GM18858 (cell line): ENCODE results near the gene NRDC.

Source experiments
- ATAC-seq: cut with Tn5 transposase; IDR thresholded peaks from one replicate; pipeline ENCODE4 v1.9.1; 2021; ENCODE audit not compliant: unreplicated experiment

NRDC gene, protein sequence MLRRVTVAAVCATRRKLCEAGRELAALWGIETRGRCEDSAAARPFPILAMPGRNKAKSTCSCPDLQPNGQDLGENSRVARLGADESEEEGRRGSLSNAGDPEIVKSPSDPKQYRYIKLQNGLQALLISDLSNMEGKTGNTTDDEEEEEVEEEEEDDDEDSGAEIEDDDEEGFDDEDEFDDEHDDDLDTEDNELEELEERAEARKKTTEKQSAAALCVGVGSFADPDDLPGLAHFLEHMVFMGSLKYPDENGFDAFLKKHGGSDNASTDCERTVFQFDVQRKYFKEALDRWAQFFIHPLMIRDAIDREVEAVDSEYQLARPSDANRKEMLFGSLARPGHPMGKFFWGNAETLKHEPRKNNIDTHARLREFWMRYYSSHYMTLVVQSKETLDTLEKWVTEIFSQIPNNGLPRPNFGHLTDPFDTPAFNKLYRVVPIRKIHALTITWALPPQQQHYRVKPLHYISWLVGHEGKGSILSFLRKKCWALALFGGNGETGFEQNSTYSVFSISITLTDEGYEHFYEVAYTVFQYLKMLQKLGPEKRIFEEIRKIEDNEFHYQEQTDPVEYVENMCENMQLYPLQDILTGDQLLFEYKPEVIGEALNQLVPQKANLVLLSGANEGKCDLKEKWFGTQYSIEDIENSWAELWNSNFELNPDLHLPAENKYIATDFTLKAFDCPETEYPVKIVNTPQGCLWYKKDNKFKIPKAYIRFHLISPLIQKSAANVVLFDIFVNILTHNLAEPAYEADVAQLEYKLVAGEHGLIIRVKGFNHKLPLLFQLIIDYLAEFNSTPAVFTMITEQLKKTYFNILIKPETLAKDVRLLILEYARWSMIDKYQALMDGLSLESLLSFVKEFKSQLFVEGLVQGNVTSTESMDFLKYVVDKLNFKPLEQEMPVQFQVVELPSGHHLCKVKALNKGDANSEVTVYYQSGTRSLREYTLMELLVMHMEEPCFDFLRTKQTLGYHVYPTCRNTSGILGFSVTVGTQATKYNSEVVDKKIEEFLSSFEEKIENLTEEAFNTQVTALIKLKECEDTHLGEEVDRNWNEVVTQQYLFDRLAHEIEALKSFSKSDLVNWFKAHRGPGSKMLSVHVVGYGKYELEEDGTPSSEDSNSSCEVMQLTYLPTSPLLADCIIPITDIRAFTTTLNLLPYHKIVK

DNA sequence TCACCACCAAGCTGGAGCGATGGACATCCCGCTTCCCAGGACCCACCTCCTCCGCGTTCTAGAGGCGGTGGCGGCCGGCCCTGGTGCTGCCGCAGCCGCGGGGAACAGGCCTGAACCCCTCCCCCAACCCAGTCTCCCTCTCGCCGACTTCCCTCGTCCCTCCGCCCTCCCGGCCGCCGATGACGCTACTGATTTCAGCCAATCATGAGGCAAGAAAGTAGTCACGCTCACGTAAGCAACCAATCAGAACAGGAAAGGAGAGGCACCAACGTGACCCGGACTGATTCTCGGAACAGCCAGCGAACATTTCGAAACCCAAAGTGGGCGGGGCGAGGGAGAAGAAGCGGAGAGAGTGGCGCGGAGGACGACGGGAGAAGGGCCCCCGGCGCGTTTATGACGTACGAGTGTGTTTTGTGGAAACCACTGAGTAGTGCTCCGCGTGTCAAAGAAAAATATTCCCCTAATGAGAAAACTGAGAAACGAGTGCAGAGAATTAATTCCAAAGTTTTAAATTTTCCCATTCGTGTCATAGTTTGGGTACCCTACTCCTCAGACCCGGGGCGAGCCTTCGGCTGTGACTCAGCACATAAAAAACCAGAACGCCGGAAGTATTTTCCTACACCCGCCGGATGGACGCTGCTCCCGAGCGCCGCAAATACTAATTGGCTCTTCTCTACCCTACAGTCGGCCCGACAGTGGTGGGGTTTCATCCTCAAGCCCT lies at the start of gene NRDC:
Gene NRDC (minus strand): TSS at position 112 of the 721 bp plus-strand sequence. CDS start 112 bp downstream, outside the sequence.
- peak; percentile 82 for ATAC-seq

DNA sequence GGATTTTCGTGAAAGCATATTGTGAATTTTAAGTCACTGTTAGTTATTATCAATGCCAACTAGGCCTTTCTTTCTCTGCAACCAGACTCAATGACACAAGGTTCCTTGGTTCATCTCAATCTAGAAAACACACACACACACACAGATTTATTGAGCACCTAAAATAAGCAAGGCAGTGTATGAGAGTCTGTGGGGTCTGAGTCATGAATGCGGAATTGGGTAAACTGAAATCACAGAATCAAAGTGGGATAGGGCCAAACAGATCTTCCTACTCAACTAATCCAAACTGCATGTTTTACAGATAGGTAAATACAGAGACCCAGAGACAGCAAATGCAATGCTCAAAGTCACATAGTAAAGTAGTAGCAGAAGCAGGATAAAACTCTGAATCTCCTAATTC lies 48.5 kb upstream of the NRDC start:
- ATAC-seq, result no peak

DNA sequence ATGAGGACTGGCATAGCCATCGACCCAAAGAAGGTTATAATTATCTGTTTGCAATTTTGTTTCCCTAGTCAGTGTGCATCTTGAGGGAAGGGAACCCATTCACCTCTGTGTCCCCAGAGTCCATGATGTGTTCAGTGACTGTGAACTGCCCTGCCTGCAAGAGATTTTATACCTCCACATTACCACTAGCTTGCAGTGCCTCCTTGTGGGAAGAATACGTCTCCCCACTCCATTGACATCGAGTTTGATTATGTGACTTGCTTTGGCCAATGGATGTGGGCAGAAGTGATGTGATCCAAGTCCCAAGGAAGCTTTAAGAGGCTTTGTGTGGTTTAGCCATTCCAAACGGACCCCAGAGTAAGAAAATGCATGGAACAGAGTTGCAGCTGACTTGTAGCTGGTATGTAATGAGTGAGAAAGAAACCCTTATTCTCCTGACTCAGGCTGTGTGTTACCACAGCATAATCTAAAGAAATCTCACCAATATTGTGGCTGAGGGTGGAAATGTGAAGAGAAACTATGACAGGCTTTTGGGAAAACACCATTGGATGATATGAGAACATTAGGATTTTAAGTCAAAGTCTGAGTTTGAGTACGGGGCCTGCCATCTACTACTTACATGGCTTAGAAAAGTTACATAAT lies 47.8 kb upstream of the NRDC start:
- ATAC-seq, result no peak

DNA sequence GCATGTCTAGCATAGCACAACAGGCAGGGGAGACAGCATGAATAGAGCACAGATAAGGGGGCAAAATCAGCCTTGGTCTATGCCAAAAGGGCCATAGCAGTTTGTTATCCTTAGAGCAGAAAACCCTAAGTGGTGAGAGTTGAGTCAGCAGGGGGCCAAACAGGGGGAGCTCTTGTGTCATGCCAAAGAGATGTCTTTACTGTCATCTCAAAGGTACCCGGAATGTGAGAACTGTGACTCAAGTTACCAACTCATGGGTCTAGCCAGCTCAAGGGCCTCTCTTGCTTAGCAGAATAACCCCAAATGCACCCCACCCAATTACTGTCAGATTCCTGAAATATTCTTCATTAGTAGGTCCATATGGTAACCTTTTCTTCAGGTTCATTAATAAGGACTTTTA lies 45.9 kb upstream of the NRDC start:
- no peak for ATAC-seq

DNA sequence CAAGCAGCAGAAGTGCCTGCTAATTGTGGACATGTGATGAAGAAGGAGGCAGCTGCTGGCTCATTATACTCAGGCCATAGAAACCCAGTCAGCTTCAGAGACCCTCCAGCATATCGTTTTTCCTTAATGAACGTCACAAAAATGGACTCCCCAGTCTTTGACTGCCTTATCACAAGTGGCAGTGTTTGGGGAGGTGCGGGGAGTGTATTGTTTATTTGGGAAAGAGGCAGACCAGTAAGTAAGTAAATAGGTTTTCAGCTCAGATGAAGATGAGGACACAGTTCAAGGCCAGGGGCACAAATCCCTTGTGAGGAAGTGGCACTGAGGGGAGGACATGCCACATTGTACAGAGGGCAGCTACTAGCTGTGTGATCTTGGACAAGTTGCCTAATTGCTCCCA lies 43.5 kb upstream of the NRDC start:
- ATAC-seq, result no peak

DNA sequence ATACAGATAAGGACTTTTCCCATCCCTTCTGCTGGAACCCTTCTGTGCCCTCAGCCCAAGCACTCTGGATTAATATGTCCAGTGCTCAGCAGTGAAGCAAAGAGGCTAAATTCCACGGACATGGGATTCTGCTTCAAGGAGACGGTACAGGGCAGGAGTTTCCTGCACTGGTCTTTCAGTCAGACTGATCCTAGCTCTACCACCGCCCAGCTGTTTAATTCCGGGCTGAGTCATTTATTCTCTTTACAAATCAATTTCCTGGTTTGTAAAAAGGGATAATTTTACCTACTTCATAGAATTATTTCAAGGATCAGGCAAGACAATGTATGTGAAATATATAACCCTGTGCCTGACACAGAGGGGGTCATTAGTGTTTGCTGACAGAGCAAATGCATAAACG lies 41.6 kb upstream of the NRDC start:
- no peak for ATAC-seq

DNA sequence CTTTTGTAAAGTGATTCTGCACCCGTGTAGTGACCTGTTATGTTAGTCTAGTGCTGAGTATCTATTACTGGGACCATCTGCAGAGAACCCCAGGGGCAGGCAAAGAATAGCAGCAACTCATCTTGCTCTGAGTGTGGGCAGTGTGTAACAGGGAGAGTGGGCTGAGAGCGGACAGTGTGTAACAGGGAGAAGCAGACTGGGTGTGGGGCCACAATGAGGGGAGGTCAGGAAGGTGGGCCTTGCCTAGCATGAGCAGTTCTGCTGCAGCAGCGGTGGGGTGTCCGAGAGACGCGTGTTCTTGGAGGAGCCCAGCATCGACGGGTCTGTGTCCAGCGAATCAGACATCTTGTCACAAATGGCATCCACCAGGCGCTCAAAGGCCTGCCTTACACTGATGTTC lies 41.2 kb upstream of the NRDC start:
- no peak for ATAC-seq

DNA sequence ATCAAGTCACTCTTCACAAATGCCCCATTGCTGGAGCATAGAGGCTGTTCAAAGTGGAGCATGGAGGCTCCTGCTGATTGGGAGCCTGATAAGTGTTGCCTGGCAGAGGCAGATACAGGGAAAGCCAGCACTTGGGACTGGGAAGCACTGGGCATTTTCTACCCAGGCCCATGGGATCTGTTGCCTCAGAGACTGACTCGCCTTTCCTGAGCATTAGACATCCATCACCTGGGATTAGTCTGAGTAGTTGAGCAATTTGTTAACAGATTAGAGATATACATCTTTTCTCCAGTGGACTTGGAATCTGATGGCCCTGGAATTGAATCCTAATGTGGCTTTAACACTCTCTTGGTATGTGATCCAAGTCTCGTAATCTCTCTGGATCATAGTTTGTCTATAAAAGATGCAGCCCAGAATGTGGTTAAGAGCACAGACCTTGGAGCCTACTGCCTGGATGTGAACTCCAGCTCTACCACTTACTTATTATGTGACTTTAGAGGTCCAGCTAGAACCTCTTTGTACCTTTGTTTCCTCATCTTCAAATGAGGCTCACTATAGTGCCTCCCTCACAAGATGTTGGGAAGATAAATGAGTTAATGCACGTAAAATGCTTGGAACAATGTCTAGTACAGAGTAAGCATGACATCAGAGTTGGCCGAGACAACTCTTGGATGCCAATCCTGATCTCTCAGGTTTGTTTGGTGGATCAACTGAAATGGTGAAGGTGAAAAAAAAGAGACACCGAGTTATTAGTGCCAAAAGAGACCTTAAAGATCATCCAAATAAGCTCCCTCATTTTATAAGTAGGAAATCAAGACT lies 38.3 kb upstream of the NRDC start:
- ATAC-seq, result no peak

DNA sequence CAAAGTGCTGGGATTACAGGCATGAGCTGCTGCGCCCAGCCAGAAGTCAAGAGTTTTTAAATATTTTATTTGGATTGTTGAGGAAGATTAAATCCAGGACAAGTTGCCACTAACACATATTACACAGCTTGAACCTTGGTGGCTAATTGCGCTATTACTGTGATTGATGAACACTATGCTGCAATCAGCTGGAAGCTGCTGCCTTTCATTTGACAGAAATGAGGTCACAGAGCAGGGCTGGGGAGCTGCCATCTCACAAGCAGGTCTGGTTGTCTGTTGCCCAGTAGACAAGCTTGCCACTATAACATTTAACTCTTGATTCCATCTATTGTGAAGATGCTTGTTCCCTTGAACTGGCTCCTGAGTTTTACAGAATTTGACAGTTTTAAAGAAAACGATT lies 37.4 kb upstream of the NRDC start:
- no peak for ATAC-seq

DNA sequence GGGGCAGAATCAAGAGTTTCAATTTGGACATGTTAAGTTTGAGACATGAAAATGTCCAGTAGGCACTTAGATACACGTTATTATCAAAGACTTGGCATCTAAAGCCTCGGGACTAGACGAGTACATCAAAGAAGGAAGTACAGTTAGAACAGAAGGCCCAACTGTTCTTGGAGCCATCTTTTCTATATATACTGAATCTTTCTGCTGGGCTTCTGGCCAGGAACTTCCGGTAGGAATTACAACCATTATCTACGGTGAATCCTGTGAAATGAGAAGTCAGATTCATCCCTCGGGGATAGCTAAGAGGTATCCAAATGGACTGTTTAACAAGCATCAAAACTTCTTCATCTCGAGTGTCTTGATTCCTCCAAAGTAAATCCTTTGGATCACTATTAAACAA lies 34.4 kb upstream of the NRDC start:
- ATAC-seq, result no peak

DNA sequence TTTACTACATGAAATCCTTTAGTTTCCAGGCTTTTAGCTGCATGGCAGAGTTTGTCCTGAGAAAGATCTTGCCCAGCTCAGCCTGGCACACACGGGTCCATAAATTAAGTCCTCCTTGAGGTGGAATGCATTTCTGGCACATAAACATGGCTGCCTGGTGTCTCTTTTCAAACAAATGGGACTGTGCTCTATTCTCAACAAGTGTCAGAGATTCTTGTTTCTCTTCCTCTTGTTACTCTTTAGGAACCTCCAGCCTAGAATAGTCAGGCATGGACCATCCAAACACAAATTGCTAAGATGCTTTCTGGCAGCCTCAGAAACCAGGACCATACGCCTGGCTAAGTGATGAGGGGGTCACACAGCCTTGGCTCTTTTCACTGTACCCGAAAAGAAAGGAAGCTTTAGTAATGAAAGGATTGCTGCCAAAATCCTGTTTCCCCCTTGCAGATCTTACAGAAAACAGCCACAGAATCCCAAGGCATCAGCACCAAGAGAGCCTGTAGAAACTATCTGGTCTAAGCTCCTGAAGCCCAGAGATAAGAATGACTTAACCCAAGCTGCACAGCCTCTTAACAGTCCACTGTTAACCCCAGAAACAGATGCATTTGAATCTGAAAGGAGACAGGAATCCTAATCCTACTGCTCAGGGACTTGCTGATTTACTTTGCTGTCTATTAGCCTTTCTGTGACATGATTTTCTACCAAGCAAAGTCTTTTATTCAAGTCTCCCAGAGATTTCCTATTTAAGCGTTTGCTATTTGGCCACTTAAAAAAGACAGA lies 31.9 kb upstream of the NRDC start:
- ATAC-seq, result no peak

DNA sequence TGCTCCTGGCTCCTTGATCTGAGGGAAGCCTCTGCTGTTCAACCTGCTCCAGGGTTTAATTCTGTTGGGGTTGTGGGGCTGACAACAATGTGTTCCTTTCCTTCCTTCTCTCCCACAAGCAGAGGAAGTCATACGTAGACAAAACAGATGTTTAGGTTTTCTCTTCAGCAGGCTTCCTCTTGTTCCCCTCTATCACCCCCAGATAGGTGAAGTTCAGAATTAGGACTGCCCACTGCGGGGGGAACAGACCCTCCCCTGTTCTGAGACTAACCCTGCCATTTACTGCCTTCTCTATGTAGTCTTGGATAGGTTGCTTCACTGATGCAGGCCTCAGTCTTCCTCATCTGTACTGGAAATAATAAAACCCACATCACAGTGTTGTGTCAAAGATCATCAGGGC lies 30.0 kb upstream of the NRDC start:
- ATAC-seq, result no peak

DNA sequence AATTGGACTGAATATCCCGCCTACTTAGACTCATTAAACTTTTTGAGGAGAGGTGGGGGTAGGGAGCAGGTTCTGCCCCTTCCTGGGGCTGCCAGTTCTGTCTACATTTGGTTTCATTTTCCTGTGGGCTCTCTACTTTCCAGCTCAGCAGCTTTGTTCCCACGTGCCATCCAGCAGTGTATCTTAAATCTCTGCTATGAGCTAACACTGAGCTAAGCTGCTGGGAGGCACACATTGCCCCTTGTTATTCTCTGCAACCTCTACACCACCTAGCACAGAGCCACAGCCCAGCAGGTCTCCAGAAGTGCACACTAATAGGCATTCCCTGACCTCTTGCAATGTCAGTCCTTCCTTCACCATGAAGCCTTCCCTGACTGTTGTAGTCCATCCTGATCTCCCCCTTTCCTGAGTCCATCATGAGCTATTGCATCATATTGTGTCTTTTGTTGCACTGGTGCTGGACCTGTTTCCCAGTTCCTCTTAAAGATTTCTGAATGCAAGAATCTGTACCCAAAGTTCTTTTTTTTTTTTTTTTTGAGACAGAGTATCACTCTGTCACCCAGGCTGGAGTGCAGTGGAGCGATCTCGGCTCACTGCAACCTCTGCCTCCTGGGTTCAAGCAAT lies 28.7 kb upstream of the NRDC start:
- no peak for ATAC-seq

DNA sequence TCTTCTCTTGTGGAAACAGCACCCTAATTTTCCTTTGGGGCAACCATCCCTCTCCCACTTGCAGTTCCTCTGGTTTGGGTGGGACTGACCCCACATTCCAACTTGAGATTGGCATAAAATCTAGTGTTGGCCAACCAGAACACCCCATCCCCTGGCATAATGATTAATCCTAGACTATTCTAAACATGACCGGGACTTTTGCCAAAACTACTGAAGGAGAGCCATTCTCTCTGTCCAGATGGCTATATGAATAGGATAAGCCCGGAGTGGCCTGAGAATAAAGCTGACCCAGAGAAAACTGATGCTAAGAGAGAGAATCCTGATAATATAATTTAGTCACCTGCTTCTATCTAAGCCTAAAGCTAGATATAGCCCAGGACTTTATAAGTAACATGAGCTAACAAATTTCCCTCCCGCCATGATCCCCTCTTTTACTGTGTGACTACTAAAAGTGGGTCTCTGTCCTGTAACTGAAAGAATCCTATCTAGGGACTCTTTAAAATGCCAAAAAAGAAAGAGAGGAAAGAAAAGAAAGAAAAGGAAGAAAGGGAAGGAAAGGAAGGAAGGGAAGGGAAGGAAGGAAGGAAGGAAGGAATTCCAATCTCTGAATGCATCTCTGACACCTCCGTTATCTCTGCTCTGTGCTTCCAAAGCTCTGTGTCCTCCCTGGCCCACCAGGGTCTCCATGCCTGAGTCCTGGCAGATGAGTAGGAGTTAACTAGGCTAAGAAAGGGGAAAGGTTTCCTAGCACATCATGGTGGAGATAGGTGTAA lies 28.0 kb upstream of the NRDC start:
- ATAC-seq, result no peak

DNA sequence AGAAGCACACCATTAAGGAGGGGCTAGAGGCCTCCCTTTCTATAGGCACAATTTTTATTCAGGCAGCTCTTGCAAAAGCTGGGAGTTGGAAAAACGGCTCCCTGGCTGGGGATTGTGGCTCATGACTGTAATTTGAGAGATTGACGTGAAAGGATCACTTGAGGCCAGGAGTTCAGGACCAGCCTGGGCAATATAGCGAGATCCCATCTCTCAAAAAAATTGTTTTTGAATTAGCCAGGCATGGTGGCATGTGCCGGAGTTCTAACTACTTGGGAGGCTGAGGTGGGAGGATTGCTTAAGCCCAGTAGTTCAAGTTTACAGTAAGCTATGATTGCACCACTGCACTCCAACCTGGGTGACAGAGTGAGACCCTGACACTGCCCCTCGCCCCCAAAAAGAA lies 23.9 kb upstream of the NRDC start:
- ATAC-seq, result no peak

DNA sequence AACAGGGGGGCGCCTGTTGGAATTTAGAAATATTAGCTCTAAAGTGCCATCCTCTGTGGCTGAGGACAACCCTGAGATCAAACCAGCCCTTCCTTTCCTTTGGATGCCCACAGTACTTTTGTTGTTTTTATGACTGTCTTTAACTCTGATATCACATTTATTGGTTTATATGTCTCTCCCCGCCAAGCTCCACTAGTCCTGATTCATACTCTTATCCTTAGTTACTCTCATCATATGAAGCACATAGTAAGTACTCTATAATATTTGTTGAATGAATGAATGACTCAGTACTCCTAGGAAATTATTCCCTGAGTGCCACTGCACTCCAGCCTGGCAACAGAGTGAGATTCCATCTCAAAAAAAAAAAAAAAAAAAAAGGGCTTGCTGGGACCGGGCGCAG lies 22.6 kb upstream of the NRDC start:
- ATAC-seq, result no peak

DNA sequence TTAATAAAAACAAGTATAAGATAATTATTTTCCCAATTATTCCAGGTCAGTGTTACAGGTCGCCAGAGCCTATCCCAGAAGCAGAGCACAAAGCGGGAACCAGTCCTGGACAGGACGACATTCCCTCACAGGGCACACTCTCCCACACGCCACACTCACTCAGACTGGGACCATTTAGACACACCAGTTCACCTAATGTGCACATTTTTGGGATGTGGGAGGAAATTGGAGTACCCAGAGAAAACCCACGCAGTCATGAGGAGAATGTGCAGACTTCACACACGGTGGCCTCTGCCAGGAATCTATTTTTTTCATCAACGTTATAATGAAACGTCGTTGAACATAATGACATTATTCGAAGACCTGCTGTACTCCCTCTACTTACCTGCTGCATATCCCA lies 20.5 kb upstream of the NRDC start:
- ATAC-seq, result no peak
